ENCODE measurements around the gene NFIA. TPM values are rescaled to one million over a fixed set of nuclear protein-coding genes. Genes with fewer than 3 reads are reported as not detected.

NFIA gene
- total RNA-seq, 4 donors from 2014 or later = 27.9 to 79.9 (median 36.7) TPM

DNA sequence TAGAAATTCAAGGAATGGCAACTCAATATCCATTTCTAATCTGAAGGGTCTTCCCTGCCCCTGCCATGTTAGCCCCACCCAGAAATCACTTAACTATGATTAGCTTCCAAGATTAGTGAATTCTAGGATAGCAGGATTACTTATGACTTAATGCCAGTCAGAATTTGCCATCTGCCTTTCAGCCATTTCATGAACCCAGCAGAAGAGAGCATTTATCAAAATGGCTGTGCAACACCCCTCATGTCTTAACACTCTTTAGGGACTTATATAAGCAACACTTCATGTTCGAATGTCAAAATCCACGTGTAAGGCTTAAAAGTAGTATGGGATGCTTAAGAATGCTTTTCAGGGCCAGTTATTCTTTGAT, 288.5 kb downstream of the NFIA start:
- no peak overlapping the region for H3K27ac ChIP-seq
- peaks cover 0 to 38% (median 0%) of the 10 kb centered on the region in 3 donors for H3K36me3 ChIP-seq
- TF ChIP-seq POLR2A (IDR thresholded peaks at IDR 0.05) = no peak
- TF ChIP-seq, protein P1, sequence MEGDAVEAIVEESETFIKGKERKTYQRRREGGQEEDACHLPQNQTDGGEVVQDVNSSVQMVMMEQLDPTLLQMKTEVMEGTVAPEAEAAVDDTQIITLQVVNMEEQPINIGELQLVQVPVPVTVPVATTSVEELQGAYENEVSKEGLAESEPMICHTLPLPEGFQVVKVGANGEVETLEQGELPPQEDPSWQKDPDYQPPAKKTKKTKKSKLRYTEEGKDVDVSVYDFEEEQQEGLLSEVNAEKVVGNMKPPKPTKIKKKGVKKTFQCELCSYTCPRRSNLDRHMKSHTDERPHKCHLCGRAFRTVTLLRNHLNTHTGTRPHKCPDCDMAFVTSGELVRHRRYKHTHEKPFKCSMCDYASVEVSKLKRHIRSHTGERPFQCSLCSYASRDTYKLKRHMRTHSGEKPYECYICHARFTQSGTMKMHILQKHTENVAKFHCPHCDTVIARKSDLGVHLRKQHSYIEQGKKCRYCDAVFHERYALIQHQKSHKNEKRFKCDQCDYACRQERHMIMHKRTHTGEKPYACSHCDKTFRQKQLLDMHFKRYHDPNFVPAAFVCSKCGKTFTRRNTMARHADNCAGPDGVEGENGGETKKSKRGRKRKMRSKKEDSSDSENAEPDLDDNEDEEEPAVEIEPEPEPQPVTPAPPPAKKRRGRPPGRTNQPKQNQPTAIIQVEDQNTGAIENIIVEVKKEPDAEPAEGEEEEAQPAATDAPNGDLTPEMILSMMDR (IDR thresholded peaks at IDR 0.05) = no peak
- no peaks in the 10 kb centered on the region for H3K9me3 ChIP-seq
- H3K4me3 ChIP-seq = no peak overlapping the region
- no peak for DNase-seq
- 79 to 88% methylated on average over 2 of the region's 2 CpGs for WGBS, 2 donors
- intact Hi-C loops (cut with DNase I) = no loop called here
- no peaks in the 10 kb centered on the region for H3K27me3 ChIP-seq
- no peaks in the 10 kb centered on the region for H3K4me1 ChIP-seq

DNA sequence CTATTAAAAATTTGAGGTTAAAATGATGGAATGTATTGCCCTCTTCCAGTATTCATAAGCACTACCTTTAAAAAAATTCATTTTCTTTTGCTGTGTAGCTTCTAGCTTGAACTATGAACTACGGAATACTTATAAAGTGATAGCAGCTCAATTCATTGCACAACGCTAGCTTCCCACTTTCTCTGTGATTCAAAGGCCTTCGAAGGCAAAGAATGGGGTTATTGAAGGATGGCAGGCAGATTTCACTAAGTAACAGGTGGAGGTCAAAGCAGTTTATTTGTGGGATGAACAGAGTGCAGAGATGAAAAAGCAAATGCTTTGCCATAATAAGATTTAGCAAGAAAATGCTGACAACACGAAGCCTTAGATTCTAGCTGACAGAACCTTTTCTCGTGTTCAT, 290.6 kb downstream of the NFIA start:
- Histone ChIP-seq H3K4me1 (no peaks in the 10 kb centered on the region), H3K4me3 (no peak overlapping the region), H3K36me3 (peaks cover 0 to 22% (median 0%) of the 10 kb centered on the region in 3 donors), H3K27ac (no peak overlapping the region), H3K27me3 (no peaks in the 10 kb centered on the region), H3K9me3 (no peaks in the 10 kb centered on the region)
- DNase-seq = no peak
- intact Hi-C loops (cut with DNase I) = no loop called here
- 81 to 94% methylated on average over 5 of the region's 5 CpGs for WGBS, 2 donors
- no peak for TF ChIP-seq POLR2A (IDR thresholded peaks at IDR 0.05)
- TF ChIP-seq, protein P1 (IDR thresholded peaks at IDR 0.05) = no peak

DNA sequence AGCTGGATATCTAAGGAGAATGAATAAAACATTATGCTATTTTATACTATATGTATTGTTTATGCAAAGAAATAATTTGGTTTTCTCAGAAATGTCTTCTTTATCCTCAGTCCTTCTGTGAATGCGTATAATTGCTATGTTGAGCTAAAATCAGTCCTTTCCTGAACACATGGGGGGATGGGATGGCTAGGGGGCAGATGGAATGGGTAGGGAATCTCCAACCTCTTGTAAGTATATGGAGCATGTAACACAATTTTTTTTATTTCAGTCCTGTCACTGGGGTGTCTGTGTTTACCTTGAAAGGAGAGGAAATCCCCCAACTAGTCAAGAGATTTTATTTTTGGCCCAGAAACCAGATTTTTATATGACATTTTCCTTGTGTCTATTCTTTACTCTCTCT, 291.8 kb downstream of the NFIA start:
- 90 to 100% methylated on average over 1 of the region's 1 CpG for WGBS, 2 donors

DNA sequence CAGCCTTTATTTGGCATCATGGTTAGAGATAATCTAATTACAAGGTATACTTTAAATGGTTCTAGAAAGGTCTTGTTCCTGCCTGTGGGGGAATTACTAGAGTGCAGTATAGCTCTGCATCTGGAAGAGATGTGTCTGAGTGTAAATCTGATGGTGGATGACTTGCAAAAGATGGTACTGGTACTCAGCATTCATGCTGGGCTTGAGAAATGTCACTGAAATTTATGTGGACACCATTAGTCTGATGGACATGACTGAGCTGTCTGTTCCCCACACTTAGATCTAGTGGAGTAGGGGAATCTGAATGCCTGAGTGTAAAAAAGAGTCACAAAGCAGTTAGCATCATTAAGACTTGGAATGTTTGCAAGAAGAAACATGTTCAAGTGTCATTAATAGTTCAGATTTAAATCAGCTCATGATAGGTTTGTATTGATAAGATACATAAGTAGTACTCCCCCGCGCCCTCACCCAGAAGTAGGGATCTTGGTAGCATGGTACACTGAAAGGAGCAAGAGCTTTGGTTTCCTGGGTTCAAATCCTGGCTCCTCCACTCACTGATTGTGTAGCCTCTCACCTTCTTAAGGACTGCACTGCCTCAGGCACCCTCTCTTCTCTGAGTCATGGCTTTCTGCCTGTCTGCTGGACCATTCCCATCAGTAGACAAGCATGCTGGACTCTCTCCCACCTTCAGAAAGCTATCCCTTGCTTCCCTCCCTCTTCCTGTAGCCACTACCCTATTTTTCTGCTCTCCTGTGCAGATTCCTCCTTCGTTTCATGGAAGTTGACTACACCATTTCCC, 292.9 kb downstream of the NFIA start:
- peaks cover 0 to 15% (median 0%) of the 10 kb centered on the region in 3 donors for H3K36me3 ChIP-seq
- H3K4me1 ChIP-seq = no peaks in the 10 kb centered on the region
- no peaks in the 10 kb centered on the region for H3K9me3 ChIP-seq
- no peak overlapping the region for H3K27ac ChIP-seq
- intact Hi-C loops (cut with DNase I) = no loop called here
- DNase-seq = no peak
- H3K27me3 ChIP-seq = no peaks in the 10 kb centered on the region
- TF ChIP-seq POLR2A (IDR thresholded peaks at IDR 0.05) = no peak
- TF ChIP-seq, protein P1 (IDR thresholded peaks at IDR 0.05) = no peak
- 79 to 94% methylated on average over 3 of the region's 3 CpGs for WGBS, 2 donors
- no peak overlapping the region for H3K4me3 ChIP-seq

More for the DNA sequence above, 291.8 kb downstream of the NFIA start:
- no peak for DNase-seq
- intact Hi-C loops (cut with DNase I) = no loop called here
- Histone ChIP-seq H3K4me1 (no peaks in the 10 kb centered on the region), H3K27ac (no peak overlapping the region), H3K27me3 (no peaks in the 10 kb centered on the region), H3K9me3 (no peaks in the 10 kb centered on the region), H3K36me3 (peaks cover 0 to 20% (median 0%) of the 10 kb centered on the region in 3 donors), H3K4me3 (no peak overlapping the region)
- TF ChIP-seq POLR2A (IDR thresholded peaks at IDR 0.05) = no peak
- TF ChIP-seq, protein P1 (IDR thresholded peaks at IDR 0.05) = no peak

DNA sequence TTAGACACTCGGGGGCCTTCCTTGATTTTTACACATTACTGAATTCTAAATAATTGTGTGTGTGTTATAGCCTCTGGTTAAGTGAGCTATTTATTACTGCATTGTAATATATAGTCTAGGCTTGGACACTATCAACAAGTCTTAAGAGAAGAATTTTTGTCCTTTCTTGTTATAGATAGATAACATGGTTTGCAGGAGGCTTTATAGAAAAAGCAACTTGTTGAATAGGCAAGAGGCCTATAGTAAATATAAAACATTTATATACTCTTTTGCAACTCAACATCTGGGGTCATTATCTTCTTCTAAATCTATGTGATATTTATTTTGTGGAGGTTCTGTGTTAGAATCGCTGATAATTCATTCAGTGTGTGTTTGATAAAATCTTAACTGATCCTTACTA, 293.8 kb downstream of the NFIA start:
- intact Hi-C loops (cut with DNase I) = no loop called here
- no peaks in the 10 kb centered on the region for H3K9me3 ChIP-seq
- TF ChIP-seq POLR2A (IDR thresholded peaks at IDR 0.05) = no peak
- TF ChIP-seq, protein P1 (IDR thresholded peaks at IDR 0.05) = no peak
- WGBS, 2 donors = 83 to 97% methylated on average over 2 of the region's 2 CpGs
- H3K27me3 ChIP-seq = no peaks in the 10 kb centered on the region
- H3K36me3 ChIP-seq = peaks cover 0 to 6% (median 0%) of the 10 kb centered on the region in 3 donors
- no peak overlapping the region for H3K4me3 ChIP-seq
- H3K4me1 ChIP-seq = no peaks in the 10 kb centered on the region
- no peak overlapping the region for H3K27ac ChIP-seq
- DNase-seq = no peak

All from esophagus squamous epithelium (tissue), 5 donors.